ENCODE data around the gene SELENOS. TPM values are rescaled to one million over a fixed set of nuclear protein-coding genes. Genes with fewer than 3 reads are reported as not detected.

The SELENOS gene
- total and polyA plus RNA-seq, 7 donors: 25.7 to 201 (median 98.9) TPM

DNA sequence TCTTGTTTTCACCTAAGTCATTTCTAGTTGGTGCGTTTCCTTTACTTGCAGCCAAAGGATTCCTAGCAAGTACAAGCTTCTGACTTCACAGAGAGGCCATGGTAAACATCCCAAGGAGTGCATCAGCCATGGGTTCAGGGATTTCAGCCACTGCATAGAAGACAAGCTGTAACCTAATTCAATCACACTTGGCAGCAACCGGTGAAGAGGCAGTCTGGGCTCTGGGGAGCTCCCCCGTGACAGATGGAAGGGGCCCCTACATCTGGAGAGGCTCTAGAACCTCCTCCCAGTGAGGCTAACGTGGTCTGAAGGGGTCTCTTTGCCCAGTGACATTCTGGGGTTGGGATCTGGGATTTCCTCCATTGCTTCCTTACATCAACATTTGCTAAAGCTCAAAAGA, 26.1 kb upstream of the SELENOS start:
- no peaks in the 10 kb centered on the region for H3K27me3 ChIP-seq (ENCODE audit: insufficient read depth in 3 of 3, low read length in 2 of 3)
- peaks cover 0 to 21% of the 10 kb centered on the region in 2 donors for H3K36me3 ChIP-seq (ENCODE audit: insufficient read depth in 1 of 2, low read depth in 1 of 2)
- ATAC-seq (no peak), DNase-seq (no peak)
- 49 to 62% (median 52%) methylated on average over 4 of the region's 4 CpGs for WGBS, 3 donors
- no peaks in the 10 kb centered on the region for H3K4me1 ChIP-seq
- H3K4me3 ChIP-seq: no peak overlapping the region
- no peak overlapping the region for H3K27ac ChIP-seq
- TF ChIP-seq, protein P1, sequence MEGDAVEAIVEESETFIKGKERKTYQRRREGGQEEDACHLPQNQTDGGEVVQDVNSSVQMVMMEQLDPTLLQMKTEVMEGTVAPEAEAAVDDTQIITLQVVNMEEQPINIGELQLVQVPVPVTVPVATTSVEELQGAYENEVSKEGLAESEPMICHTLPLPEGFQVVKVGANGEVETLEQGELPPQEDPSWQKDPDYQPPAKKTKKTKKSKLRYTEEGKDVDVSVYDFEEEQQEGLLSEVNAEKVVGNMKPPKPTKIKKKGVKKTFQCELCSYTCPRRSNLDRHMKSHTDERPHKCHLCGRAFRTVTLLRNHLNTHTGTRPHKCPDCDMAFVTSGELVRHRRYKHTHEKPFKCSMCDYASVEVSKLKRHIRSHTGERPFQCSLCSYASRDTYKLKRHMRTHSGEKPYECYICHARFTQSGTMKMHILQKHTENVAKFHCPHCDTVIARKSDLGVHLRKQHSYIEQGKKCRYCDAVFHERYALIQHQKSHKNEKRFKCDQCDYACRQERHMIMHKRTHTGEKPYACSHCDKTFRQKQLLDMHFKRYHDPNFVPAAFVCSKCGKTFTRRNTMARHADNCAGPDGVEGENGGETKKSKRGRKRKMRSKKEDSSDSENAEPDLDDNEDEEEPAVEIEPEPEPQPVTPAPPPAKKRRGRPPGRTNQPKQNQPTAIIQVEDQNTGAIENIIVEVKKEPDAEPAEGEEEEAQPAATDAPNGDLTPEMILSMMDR (IDR thresholded peaks at IDR 0.05): no peak
- no peaks in the 10 kb centered on the region for H3K9me3 ChIP-seq
- intact Hi-C loops (cut with DNase I): loop anchor here (2.0 to 10.0 kb wide), 6 partner anchors 61 to 349 kb away; partner anchors contain the start of gene TM2D3 (in 1 of the 2)

DNA sequence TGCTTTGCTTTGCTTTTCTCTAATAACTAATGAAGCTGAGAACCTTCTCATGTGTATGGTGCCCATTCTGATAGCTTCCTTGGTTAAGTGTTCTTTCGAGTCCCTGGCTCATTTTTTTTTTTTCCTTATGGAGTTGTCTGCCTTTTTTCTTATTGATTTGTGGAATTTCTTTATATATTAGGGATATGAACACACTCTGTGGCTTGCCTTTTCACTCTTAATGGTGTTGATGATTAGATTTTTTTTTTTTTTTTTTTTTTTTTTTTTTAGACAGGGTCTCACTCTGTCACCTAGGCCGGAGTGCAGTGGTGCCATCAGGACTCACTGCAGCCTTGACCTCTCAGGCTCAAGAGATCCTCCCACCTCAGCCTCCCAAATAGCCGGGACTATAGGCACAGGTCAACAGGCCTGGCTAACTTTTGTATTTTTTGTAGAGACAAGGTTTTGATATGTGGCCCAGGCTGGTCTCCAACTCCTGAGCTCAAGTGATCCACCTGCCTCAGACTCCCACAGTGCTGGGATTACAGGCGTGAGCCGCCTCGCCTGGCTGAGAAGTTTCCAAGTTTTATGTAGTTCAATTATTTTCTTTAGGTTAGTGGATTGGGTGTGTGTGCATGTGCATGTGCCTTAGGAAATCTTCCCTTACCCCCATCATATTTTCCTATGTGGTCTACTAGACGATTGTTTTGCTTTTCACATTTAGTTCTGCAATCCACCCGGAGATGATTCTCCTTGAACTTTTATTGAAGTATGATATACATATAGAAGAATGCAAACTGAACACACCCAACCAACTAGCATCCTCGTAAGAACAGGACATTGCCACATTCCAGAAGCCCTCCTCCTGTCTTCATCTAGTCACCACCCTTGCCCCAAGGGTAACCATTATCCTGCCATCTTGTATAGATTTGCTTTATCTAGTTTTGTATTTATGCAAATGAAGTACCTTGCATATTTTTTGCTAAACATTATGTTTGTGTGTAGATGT, 19.4 kb upstream of the SELENOS start:
- Histone ChIP-seq H3K36me3 (ENCODE audit: insufficient read depth in 1 of 2, low read depth in 1 of 2) (peaks cover 0 to 6% of the 10 kb centered on the region in 2 donors), H3K4me3 (peak overlapping the region; percentile 99), H3K9me3 (no peaks in the 10 kb centered on the region), H3K27ac (peak overlapping the region; percentile 98), H3K4me1 (peaks cover 29% of the 10 kb centered on the region), H3K27me3 (ENCODE audit: insufficient read depth in 3 of 3, low read length in 2 of 3) (no peaks in the 10 kb centered on the region)
- TF ChIP-seq, protein P1 (IDR thresholded peaks at IDR 0.05): no peak
- intact Hi-C loops (cut with DNase I): loop anchor here (5.0 kb wide), 2 partner anchors 201 to 346 kb away; no protein-coding TSS in a partner anchor
- whole genome bisulfite sequencing, 3 donors: 81 to 92% (median 86%) methylated on average over 9 of the region's 9 CpGs
- ATAC-seq (no peak), DNase-seq (no peak)

DNA sequence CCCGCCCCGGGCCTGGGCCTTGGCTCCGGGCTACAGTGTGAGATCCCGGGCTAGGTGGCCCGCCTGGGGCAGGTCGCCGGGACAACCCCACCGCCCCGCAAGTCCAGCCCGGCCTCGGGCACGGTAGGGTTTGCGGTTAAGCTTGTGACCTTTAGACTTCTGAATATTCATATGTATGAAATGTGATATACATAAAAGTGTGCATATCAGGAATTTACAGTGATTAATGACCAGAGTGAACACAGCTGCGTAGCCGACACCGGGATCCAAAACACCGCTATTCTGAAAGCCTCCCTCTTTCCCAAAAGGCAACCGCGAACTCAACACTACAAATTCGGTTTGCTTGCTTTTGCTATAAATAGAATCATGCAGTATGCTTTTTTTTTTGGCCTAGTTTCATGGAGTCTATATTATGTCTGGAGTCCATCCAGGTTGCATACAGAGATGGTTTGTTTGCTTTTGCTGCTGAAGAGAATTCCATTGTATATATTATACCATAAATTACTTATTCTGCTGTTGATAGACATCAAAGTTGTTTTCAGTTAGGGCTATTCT, 18.4 kb upstream of the SELENOS start:
- peak in 1 of 4 donors; percentile 36 for ATAC-seq
- WGBS, 3 donors: 0 to 2% (median 1%) methylated on average over 20 of the region's 20 CpGs
- Histone ChIP-seq H3K27ac (peak overlapping the region; percentile 98), H3K9me3 (no peaks in the 10 kb centered on the region), H3K27me3 (ENCODE audit: insufficient read depth in 3 of 3, low read length in 2 of 3) (no peaks in the 10 kb centered on the region), H3K4me3 (peak overlapping the region; percentile 99), H3K4me1 (peaks cover 35% of the 10 kb centered on the region), H3K36me3 (ENCODE audit: insufficient read depth in 1 of 2, low read depth in 1 of 2) (peaks cover 0 to 15% of the 10 kb centered on the region in 2 donors)
- no peak for DNase-seq
- intact Hi-C loops (cut with DNase I): loop anchor here (2.0 to 5.0 kb wide), 3 partner anchors 202 to 357 kb away; partner anchors contain the start of gene TM2D3 (in 1 of the 2)
- TF ChIP-seq, protein P1 (IDR thresholded peaks at IDR 0.05): no peak

DNA sequence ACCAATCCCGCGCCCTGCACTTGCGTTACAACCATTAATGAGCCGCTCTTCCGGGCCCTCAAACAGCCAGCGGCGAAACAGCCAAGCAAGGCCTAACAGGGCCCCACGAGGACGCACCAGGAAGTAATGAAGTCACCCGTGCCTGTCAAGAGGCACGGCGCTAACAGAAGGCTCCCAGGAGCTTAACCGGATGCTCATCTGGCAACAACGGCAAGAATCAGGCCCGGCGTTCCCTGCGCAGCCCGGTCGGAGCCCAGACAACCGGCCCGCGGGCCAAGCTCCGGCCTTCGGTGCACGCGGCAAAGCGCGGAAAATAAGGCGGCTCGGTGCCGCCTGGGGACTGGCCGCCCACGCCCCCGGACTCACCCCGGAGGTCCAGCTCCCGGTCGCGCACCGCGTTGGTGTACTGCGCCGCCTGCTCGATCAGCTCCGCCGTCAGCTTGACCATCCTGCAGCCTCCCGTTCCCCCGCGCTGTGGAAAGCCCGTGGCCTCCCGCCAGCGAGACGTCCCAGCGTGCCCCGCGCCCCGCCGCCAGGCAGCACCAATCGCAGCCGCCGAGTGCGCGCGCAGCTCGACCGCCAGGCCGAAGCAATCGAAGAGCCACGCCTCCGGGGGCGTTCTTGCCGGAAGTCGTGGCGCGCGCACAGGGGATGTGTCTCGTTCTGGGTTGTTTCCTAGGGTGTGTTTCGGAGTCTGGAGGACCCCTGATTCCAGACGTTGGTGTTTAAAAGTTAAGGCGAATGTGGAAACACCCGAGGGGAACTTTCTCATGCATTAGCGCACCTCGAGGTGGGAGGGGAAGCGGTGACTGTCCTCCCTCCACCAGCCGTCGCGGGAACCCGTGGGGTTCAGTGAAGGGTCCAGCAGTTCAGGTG, 17.7 kb upstream of the SELENOS start, which contains the start of gene SNRPA1:
TSS of gene SNRPA1 (minus strand) at position 518 of the 876 bp plus-strand sequence. CDS start at position 448, 70 bp downstream.
- H3K27me3 ChIP-seq (ENCODE audit: insufficient read depth in 3 of 3, low read length in 2 of 3): no peaks in the 10 kb centered on the region
- ATAC-seq (peak; percentile 94 to 95 (median 95)), DNase-seq (peak; percentile 99 to 100)
- H3K4me3 ChIP-seq: peak within 1 kb of the TSS; percentile 99
- H3K27ac ChIP-seq: peak within 1 kb of the TSS; percentile 98
- peaks cover 0 to 20% of the 10 kb centered on the region in 2 donors for H3K36me3 ChIP-seq (ENCODE audit: insufficient read depth in 1 of 2, low read depth in 1 of 2)
- intact Hi-C loops (cut with DNase I): loop anchor here (2.0 to 5.0 kb wide), 3 partner anchors 202 to 358 kb away; partner anchors contain the start of gene TM2D3 (in 1 of the 2)
- WGBS, 3 donors: 0 to 1% (median 0%) methylated on average over 74 to 87 of the region's 87 CpGs
- TF ChIP-seq, protein P1 (IDR thresholded peaks at IDR 0.05): no peak
- peaks cover 35% of the 10 kb centered on the region for H3K4me1 ChIP-seq
- no peaks in the 10 kb centered on the region for H3K9me3 ChIP-seq

Data from psoas muscle (tissue), 8 donors.